RPMI7951 (cell line): ENCODE results near the gene C6orf163. TPM values are rescaled to one million over a fixed set of nuclear protein-coding genes. Genes with fewer than 3 reads are reported as not detected.

ENCODE experiments used
- total RNA-seq: library from RNA; depleted of rRNA; stranded (reverse); fragments of >200 nt; shearing (Covaris generic); gene quantifications from 2 replicates; pipeline ENCODE4 v1.2.3, GENCODE V29; 2014; rRNA removed

Gene C6orf163
- total RNA-seq, 1 experiment from 2014 or later = 0.12 TPM

Other genes with a start within 250 kb of the C6orf163 start
- not detected in 2 replicates for gene CGA, start 249.7 kb upstream of the C6orf163 start, total RNA-seq
- gene ZNF292, start 189.2 kb upstream of the C6orf163 start, total RNA-seq = 13.3 and 26.8 TPM in 2 replicates
- 6.5 and 8.1 TPM in 2 replicates for gene SMIM8, start 22.2 kb upstream of the C6orf163 start, total RNA-seq
- not detected in 2 replicates for gene GJB7, start 15.5 kb upstream of the C6orf163 start, total RNA-seq
- gene CFAP206, start 63.2 kb downstream of the C6orf163 start, total RNA-seq = 0.12 TPM in 1 of 2 replicates, not detected in the other
- 23.9 and 27.3 TPM in 2 replicates for gene SLC35A1, start 128.2 kb downstream of the C6orf163 start, total RNA-seq
- gene RARS2, start 245.2 kb downstream of the C6orf163 start, total RNA-seq = 34.7 and 40.4 TPM in 2 replicates
- 47.8 and 66.3 TPM in 2 replicates for gene ORC3, start 245.3 kb downstream of the C6orf163 start, total RNA-seq